ENCODE results near the gene KANK4.
"Not testable (repeated sequence)": the region's sequence is repeated elsewhere in the genome, so short reads cannot be mapped to it uniquely, and the experiment has no call there.

Gene KANK4

DNA sequence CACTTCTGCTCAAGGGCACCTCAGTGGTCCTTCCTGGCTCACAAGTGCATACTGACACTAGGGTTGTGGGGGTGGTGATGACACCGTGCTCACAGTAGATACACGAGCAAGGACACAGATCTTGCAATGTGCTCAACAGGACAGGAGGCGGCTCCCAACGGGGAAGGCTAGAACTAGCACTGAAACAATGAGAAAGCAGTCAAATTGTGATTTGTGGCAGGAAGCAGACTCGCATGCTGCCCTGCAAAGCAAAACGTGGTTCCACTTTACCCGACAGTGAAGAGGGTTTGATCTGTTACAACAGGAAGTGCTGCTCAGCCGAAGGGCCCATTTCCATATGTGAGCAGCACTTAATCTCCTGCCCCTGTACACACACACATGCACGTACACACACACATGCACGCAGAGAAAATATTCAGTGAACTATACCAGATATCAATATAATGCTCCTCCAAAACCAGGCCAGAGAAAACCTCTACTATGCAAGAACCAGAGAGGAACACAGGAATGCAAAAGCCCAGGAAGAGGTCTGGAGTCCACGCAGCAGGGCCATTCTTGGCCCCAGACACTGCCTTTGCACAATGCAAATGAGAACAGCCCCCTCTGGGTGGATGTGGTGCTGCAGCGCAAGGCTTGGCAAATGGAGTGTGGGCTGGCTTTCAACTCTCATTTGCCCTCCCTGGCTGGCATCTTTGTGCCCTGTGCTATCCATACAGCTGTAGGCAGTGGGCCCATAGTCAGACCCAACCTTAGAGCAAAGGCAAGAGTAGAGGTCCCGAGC is 47.1 kb downstream of the KANK4 start:
- DNase-seq (ENCODE audit: low spot score): peak; percentile 55

DNA sequence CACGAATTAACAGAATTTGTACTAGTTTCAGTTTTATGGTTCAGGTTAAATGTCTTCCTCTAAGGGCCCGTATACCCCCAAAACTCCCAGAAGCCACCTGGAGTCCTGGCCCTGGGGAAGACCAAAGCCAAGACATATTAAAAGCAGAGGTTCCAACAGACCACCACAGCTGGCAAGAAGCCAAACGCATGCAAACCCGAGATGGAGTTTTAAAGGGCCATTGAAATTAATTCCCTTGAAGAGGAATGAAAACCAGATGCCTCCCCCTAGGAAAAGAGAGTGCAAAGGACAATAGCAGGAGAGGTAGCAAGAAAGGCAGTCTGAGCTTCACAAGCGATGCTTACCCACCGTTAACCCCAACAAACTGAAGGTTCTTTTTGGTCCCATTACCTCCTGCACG is 48.1 kb downstream of the KANK4 start:
- no peak for DNase-seq (ENCODE audit: low spot score)

DNA sequence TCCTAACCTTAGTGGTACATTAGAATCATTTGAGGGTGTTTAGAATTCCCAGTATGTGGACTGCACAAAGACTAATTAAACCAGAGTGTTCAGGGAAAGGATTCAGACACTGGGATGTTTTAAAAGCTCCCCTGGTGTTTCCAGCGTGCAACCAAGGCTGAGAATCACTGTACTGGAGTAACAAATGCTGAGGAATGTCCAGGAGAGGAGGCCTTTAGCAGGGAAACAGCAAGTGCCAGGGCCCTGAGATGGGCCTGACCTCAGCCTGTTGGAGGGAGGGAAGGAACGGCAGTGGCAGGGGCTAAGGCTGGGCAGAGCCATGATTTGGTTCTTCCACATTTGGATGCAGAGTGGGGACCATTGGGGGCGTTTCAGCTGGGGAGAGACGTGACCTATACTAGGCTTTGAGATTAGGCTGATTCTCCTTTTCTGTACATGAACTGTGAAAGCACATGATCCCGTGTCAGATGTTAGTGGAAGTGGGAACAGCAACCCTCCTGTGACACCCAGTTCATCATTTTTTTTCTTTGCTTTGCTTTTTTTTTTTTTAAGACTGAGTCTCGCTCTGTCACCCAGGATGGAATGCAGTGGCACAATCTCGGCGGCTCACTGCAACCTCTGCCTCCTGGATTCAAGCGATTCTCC is 49.3 kb downstream of the KANK4 start:
- DNase-seq (ENCODE audit: low spot score): no peak

DNA sequence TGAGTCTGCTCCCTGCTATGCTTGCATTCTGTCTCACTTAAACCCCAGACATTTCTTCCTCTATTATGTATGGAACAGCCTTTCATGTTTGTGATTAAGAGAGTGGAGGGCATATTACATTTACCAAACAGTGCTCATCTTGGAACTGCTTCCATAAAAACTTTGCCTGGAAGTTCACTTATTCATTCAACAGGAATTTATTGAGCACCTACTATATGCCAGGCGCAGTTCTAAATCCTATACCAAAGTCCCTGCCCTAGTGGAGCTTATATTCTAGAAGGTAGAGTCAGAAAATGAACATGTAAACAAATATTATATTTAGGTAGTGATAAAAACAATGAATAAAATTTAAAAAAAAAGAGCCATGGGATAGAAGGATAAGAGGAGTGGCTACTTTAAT is 49.8 kb downstream of the KANK4 start:
- DNase-seq (ENCODE audit: low spot score): no peak

DNA sequence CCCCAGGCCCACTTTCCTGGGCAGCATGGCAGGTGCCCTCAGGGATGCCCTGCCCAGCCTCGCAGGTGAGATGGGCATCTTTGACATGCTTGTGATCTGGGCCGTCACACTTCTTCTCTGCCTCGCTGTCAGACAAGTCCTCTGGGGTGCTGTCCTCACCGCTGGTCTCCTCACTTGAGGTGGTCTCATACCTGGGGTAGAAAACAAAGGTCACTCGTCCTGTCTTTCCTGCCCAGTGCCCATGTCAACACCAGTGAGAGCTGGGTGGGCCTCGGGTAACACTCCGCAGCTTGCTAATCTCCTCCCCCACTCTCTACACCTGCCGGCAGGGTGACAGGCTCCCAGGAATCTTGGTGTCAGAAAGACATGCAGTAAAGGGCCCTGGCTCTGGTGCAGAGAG is 50.9 kb downstream of the KANK4 start:
- no peak for DNase-seq (ENCODE audit: low spot score)

DNA sequence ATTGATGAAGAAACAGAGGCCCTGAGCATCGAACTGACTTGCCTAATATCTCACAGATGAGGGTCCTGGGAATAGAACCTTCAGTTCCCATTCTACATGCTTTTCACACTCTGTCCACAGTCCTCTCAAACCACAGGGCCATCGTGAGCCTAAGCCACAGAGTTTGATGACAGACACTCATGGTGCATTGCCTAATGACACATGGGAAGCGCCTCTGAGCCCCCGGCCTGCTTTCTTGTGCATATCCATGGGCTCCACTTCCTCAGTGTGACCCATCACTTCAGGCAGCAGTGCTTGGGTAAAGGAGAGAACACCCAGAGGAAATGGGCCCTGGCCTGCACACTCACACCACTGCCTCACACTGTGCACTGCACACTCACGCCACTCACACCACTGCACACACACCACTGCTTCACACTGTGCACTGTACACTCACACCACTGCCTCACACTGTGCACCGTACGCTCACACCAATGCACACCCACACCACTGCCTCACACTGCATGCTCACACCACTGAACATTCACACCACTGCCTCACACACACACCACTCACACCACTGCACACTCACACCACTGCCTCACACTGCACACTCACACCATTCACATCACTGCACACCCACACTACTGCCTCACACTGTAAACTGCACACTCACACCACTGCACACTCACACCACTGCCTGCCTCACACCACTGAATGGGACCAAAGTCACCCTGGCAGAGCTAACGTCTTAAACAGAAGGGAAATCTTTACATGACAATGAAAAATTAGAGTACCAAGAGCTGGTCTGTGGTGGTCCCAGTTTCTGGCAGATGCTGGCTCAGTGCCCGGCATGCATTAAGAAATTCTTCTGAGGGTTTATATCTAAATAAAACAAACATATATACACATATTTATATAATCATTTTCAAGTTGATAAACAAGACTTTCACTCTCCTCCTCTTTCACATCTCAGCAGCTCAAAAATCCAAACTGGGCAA is 53.0 kb downstream of the KANK4 start:
- no peak for DNase-seq (ENCODE audit: low spot score)

DNA sequence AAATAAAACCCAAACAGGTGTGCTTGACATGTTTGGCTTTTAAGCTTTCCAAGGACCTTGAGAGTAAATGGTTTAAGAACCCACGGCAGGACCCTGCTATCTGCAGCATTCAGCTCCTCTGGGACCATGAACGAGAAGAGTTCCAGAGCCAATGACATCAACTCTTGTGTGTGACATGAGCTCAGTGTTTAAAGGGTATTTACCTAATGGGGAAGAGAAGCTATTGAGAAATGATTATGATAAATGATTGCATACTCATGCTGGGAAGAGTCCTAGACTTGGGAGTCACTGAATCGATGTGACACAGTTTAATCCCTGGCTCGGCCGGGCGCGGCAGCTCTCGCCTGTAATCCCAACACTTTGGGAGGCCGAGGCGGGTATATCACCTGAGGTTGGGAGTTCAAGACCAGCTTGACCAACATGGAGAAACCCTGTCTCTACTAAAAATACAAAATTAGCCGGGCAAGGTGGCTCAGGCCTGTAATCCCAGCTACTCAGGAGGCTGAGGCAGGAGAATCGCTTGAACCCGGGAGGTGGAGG is 55.4 kb downstream of the KANK4 start:
- no peak for DNase-seq (ENCODE audit: low spot score)

DNA sequence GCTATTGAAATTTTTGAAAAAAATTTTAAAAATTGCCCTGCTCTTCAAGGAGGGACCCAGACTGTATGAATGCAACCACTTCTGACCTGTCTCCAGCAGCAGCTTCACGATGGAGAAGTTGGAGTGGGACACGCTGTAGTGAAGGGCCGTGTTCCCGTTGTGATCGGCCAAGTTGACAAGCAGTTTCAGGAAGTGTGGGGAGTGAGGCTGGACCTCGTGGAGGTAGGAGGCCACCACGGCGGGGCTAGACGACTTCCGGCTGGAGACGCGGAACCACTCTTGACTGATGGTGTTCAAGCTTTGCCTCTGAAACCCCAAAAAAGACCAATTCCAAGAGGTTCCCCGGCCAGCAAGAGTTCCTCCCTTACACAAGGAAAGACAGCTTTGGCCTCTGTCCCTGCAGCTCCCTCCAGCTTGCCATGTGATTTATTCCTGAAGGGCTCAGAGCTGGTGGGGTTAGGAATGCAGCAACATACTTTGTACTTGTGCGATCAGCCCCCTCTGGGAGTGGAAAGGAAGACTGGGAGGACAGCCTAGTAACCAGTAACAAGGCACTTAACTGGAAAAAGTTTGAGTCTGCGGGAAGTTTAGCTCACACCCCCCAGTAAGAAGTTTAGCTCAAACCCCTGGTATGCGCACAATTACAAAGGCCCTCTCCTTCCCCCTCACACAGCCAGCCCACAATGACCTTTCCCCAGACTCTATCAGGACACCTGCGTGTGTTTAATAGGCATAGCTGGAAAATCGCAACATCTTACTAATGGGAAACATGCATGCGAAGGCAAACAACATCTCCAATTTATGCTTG is 56.0 kb downstream of the KANK4 start:
- DNase-seq (ENCODE audit: low spot score): no peak

DNA sequence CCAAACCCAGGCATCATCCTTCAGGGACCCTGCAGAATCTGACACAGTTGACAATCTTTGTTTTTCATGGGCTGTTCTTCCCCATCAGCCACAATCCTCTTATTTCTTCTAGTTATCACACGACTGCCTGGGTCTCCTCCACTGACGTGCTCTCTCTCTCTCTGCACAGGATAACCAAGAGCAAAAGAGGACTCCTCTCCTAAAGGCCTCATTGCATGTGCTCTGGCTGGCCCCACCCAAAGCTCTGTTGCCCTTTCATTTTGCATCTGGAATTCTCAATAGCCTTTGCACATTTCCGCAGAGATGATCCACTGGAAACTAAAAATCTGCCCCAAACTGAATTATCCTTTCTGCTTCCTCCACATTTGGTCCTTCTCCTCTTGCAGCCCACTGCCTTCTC is 58.5 kb downstream of the KANK4 start:
- DNase-seq (ENCODE audit: low spot score): no peak

DNA sequence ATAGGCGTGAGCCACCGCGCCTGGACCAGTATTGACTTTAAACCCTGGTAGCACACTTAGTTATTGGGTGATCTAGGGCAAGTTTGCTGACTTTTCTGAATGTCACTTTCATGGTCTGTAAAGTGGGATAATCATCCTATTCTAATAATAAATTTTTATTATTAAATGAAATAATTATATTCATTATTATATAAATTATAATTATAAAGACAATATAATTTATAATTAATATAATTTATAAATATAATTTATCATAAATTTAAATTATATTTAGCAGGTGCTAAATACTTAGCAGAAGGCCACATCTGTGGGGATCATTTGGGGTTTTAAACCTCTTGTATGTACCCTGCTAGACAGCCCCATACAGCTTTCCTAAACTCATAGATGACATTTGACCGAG is 59.7 kb downstream of the KANK4 start:
- no peak for DNase-seq (ENCODE audit: low spot score)

DNA sequence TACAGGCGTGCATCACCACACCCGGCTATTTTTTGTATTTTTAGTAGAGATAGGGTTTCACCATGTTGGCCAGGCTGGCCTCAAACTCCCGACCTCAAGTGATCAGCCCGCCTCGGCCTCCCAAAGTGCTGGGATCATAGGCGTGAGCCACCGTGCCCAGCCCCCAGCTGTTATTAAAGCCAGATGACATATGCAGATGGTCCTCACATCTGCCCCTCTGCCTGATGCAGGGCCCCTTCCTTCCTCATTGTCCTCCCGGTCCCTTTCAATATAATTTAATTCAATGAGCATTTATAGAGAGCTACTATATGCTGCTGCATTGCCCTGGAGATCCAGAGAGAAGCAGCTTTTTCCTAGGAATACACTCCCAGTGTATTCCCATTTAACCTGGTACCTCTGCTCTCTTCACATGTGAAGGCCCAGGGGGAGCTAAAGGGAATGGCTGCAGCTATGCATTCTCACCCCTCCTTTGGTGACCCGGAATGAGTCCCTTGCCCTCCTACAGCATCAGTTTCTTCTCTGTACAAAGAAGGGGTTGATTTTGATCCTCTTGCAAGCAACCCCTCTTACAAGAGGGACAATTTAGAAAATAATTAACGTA is 69.0 kb downstream of the KANK4 start:
- no peak for DNase-seq (ENCODE audit: low spot score)

DNA sequence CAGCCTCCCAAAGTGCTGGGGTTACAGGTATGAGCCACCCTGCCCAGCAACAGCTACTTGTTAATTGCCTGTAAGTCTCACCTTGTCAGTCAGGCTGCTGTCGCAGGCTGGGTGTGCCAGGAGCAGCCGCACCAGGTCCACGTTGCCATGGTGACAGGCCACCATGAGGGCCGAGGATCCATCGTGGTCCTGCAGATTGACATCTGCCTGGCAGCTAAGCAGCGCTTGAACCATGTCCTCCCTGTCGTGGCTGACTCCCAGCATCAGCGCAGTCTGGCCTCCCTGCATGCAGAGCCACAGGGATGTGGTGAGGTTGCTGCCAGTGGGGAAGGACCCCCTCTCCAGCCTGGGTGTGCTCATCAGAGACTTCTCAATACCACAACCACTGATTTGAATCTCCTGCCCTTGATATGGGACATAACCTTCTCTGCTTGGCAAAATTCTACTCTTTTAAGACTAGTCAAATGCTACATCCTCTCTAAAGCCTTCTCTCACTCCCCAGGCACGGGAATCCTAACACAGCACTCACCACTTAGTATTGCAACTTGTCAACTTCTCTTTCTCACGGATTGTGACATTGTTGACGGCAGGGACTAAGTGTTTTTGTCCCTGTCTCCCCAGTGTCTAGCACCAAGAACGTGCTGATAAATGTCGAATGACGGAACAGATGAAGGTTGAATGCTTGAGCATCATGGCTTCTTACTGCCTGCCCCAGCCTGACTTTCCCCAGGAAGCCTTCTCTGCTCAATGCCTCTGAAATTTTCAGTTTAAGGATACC is 71.7 kb downstream of the KANK4 start:
- DNase-seq (ENCODE audit: low spot score): no peak

DNA sequence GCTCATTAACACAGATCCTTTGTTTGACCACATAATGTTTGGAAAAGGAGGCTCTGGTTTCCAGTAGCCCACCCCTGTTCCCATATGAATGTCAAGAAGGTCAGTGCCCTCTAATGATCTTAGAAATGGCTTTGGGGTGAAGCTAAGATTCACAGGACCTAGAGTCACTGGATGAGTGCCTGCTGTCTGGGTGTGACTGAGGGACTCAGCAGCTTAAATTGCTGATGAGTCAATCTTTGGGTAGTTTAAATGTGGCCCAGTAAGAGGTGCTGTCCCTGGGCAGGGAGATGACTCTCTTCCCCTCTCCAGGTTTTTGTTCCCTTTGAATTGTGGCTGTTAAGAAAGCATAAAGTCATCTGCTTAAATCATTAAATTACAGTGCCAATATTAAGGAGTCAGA is 74.0 kb downstream of the KANK4 start:
- no peak for DNase-seq (ENCODE audit: low spot score)

DNA sequence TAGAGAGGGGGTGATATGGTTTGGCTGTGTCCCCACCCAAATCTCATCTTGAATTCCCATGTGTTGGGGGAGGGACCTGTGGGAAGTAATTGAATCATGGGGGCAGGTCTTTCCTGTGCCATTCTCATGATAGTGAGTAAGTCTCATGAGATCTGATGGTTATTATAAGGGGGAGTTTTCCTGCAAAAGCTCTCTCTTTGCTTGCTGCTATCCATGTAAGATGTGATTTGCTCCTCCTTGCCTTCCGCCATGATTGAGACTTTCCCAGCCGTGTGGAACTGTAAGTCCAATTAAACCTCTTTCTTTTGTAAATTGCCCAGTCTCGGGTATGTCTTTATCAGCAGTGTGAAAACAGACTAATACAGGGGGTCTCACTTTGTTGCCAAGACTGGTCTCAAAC is 74.9 kb downstream of the KANK4 start:
- not testable (repeated sequence) for DNase-seq (ENCODE audit: low spot score)

DNA sequence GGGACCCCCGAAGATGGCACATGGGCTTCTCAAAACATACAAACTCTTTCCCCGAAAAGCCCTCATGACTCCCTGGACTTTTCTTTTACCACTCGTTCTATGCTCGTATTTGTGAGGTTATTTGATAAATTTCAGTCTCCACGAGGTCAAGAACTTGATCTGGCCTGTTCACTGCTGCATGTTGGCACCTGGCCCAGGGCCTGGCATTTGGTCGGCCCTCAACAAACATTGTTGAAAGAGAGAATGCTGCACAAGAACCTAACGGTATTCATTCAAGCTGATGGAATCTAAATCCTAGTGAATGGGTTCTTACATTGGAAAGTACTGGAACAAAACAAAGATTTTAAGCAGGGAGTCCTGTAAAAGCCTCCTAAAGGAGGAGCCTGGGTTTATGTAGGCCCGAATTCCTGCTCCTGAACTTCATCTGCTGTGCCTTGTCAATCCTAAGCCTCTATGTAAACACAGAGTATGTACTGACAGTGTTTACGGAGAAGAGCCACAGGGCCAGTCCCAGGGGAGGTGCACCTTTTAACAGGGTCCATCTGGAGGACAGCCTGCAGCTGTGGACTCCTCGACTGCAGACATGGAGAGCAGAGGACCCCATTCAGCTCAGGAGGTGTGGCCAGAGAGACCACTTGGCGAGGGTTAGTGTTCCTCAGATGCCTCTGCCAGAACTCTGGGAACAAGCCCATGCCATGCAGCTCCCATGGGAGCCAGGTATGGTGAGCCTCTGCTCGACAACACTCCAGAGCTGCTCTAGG is 77.7 kb downstream of the KANK4 start:
- DNase-seq (ENCODE audit: low spot score): no peak

DNA sequence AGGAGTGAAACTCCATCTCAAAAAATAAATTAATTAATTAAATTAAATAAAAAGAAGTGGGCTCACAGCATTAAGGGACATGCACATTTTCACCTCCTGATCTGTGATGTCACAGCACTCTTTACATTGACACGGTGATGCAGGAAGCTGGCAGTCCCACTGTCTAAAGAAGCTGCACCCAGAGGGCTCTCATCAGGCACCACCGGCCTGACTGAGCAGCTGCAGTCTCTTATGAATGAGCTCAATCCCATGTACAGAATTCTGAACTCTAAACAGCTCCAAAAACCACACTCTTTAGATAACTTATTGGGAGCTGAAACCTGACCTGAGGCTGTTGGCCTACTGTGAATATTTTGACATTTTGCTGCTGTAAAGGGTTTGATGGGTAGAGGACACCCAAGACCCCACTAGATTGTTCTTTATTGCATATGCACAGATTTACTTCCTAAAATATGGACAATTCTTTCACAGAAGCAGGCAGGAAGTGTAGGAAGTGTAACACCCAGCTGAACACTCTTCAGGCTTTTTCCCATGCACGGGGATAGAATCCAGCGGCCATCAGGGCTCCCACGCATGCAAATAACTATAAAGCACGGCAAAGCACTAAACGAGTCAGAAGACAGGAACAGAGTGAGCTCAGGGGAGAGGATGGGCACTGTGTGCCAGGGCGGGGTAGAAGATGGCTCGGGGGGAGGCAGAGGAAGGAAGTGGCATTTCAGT is 78.4 kb downstream of the KANK4 start:
- no peak for DNase-seq (ENCODE audit: low spot score)

DNA sequence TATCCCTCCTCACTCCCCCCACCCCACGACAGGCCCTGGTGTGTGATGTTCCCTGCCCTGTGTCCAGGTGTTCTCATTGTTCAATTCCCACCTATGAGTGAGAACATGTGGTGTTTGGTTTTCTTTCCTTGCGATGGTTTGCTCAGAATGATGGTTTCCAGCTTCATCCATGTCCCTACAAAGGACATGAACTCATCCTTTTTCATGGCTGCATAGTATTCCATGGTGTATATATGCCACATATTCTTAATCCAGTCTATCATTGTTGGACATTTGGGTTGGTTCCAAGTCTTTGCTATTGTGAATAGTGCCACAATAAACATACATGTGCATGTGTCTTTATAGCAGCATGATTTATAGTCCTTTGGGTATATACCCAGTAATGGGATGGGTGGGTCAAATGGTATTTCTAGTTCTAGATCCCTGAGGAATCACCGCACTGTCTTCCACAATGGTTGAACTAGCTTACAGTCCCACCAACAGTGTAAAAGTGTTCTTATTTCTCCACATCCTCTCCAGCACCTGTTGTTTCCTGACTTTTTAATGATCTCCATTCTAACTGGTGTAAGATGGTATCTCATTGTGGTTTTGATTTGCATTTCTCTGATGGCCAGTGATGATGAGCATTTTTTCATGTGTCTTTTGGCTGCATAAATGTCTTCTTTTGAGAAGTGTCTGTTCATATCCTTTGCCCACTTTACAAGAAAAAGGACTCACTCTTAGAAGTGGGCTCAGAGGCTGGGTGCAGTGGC is 79.4 kb downstream of the KANK4 start:
- DNase-seq (ENCODE audit: low spot score): not testable (repeated sequence)

DNA sequence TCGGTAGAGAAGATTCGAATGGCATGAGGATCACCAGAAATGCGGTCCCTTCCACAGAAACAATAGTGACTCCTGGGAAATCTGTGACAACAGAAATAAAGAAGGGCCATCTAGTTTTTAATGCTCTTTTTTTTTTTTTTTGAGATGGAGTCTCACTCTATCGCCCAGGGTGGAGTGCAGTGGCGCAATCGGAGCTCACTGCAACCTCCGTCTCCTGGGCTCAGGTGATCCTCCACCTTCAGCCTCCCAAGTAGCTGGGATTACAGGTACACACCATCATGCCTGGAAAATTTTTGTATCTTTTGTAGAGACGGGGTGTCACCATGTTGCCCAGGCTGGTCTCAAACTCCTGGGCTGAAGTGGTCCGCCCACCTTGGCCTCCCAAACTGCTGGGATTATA is 80.7 kb downstream of the KANK4 start:
- no peak for DNase-seq (ENCODE audit: low spot score)
